ENCODE measurements around the gene ZBED6.
A peak's percentile ranks its signal among the peaks of the same experiment; 100 is the strongest.
"Not testable (repeated sequence)": the region's sequence is repeated elsewhere in the genome, so short reads cannot be mapped to it uniquely, and the experiment has no call there.

ZBED6 gene, protein sequence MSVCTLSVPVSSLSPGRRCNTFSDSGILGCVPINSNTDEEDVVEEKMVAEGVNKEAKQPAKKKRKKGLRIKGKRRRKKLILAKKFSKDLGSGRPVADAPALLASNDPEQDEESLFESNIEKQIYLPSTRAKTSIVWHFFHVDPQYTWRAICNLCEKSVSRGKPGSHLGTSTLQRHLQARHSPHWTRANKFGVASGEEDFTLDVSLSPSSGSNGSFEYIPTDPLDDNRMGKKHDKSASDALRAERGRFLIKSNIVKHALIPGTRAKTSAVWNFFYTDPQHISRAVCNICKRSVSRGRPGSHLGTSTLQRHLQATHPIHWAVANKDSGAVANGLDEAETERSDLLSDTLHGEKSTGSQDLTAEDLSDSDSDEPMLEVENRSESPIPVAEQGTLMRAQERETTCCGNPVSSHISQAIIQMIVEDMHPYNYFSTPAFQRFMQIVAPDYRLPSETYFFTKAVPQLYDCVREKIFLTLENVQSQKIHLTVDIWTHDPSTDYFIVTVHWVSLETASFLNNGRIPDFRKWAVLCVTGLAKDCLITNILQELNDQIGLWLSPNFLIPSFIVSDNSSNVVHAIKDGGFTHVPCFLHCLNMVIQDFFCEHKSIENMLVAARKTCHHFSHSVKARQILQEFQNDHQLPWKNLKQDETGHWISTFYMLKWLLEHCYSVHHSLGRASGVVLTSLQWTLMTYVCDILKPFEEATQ (N-terminal part only)

DNA sequence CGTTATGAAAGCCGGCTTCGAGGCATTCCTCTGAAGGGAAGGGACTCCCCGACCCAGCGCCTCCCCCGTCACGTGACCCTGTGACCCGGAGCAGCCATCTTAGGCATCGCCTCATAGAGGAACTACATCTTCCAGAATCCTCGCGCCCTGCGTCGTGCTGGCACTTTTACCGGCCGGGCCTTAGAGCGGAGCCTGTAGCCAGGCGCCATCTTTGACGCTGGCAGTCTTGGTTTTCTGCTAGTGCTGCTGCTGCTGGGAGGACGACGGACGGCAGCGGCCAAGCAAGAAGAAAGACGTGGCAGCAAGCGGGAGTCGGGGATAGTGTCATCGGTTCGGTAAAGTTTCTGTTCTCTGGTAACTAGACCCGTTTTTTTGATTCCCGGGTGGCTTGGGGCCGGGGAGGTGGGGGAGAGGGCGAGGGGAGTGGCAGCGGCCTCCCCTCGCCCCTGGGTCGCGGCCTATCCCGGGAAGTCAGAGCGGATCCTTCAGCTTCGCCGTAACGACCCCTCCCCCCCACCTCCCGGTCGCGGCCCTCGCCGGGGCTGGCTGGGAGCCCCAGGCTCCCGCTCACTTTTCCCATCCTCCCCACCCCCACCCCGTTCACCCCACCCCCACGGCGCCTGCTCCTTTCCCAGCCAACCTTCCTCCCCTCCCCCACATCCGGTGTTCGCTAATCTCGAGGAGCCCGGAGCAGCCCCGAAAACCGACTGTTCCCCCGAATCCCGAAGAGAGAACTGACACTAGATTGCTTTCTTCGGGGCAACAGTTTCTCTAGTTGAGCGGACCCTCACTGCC is at the start of gene ZBED6, which contains the start of gene ZC3H11A:
Gene ZBED6, plus strand, starts transcription at position 183 of the 795 bp plus-strand sequence. CDS start 1,900 bp downstream, outside the sequence.
Gene ZC3H11A, plus strand, starts transcription at position 183 of the 795 bp plus-strand sequence. CDS start 21,448 bp downstream, outside the sequence.
- peak; percentile 96 for DNase-seq (ENCODE audit: low spot score)

DNA sequence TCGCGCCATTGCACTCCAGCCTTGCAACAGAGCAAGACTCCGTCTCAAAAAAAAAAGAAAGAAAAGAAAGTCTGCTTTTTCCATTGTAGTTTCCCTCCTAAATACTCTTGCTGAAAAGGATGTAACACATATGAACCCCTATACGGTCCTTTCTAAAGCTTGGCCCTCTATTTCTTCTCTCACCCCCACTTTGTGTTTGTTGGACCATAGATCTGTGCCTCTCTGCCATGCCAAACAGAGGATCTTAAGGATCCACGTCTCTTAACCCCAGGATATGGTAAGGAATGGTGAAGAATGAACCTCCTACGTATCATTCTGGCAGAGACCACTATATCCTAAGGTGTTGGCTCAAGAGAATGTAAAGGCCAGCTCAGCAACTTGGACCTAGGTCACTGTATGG is 49.1 kb upstream of the ZBED6 start:
- no peak for DNase-seq (ENCODE audit: low spot score)

DNA sequence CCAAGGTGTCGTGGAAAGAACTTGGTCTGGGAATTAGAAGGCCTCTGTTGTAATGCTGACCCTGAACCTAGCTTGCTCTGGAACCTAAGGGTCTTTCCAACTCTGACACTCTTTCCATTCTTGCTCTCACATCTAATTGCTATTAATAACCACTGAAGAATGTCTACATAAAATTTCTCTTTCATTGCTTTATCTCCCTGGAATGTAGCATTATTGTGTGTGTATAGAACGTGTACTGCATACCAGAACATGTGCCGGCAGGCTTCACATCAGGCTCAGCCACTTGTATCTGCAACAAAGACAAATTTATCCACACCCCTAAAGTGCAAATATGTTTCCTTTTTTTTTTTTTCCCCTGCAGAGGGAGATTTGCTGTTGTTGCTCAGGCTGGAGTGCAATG is 44.4 kb upstream of the ZBED6 start:
- DNase-seq (ENCODE audit: low spot score), result peak; percentile 50

DNA sequence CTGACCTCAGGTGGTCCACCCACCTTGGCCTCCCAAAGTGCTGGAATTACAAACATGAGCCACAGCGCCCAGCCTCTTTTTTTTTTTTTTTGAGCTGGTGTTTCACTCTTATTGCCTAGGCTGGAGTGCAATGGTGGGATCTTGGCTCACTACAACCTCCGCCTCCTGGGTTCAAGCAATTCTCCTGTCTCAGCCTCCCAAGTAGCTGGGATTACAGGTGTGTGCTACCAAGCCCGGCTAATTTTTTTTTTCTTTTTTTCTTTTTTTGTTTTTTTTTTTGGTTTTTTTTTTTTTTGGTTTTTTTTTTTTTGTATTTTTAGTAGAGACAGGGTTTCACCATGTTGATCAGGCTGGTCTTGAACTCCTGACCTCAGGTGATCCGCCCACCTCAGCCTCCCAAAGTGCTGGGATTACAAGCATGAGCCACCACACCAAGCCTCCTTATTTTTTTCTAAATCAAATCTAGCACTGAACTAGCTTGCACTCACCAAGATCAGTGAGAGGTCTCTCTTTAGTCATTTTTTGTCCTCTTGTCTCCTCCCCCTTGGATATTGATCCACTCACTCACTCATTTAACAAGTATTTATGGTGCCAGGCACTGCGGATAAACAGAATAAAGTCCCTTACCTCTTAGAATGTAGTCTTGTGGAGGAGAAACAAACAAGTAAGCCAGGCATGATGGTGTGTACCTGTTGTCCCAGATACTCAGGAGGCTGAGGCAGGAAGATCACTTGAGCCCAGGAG is 43.6 kb upstream of the ZBED6 start:
- DNase-seq (ENCODE audit: low spot score), result not testable (repeated sequence)

DNA sequence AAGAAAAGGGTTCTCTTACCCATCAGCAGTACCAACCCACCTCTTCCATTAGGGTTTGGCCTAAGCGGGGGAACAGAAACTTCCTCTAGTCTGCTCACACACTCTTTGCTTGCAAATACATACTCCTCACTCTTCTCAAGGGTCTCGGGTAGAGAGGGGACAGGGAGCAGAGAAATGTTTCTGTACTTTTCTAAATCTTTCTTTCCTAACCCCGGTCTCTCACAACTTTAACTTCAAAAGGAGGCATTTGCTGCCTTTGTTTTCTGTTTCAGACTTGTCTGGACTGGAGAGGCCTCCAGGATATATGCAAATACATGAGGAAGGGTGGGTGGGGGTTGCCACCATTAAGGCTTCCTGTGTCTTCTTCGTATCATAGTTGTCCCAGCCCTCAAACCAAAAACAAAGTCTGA is 41.0 kb upstream of the ZBED6 start:
- no peak for DNase-seq (ENCODE audit: low spot score)

DNA sequence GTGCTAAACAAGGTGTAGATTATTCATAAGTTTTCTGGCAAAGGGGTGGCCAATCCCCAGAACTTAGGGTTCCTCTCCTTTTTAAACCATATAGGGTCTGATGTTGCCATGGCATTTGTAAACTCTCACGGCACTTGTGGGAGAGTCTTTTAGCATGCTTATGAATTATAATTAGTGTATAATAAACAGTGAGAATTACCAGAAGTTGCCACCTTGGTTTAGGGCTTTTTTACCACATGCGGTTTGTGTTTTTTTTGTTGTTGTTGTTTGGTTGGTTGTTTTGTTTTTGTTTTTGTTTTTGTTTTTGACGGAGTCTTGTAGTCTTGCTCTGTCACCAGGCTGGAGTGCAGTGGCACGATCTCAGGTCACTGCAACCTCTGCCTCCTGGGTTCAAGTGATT is 39.4 kb upstream of the ZBED6 start:
- DNase-seq (ENCODE audit: low spot score), result no peak

DNA sequence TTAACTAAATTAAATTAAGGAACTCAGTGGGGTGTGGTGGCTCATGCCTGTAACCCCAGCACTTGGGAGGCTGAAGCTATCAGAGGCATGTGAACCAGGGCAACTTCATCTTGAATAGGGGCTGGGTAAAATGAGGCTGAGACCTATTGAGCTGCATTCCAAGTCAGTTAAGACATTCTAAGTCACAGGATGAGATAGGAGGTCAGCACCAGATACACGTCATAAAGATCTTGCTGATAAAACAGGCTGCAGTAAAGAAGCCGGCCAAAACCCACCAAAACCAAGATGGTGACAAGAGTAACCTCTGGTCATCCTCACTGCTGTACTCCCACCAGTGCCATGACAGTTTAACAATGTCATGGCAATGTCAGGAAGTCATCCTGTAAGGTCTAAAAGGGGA is 36.7 kb upstream of the ZBED6 start:
- DNase-seq (ENCODE audit: low spot score), result not testable (repeated sequence)

DNA sequence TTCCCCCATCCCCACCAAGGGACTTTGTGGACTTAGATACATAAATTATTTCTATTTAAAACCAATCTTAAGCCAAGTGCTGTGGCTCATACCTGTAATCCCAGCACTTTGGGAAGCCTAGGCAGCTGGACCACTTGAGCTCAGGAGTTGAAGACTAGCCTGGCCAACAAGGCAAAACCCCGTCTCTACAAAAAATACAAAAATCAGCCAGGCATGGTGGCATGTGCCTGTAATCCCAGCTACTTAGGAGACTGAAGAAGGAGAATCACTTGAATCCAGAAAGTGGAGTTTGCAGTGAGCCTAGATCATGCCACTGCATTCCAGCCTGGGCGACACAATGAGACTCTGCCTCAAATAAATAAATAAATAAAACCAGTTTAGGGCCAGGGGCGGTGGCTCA is 34.9 kb upstream of the ZBED6 start:
- DNase-seq (ENCODE audit: low spot score), result no peak

DNA sequence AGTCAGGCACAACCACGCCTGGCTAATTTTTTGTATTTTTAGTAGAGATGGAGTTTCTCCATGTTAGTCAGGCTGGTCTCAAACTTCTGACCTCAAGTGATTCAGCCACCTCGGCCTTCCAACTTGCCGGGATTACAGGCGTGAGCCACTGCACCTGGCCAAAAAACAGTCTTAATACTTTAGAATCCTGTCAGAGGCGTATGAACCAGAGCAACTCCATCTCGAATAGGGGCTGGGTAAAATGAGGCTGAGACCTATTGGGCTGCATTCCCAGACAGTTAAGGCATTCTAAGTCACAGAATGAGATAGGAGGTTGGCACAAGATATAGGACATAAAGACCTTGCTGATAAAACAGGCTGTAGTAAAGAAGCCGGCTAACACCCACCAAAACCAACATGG is 33.5 kb upstream of the ZBED6 start:
- not testable (repeated sequence) for DNase-seq (ENCODE audit: low spot score)

DNA sequence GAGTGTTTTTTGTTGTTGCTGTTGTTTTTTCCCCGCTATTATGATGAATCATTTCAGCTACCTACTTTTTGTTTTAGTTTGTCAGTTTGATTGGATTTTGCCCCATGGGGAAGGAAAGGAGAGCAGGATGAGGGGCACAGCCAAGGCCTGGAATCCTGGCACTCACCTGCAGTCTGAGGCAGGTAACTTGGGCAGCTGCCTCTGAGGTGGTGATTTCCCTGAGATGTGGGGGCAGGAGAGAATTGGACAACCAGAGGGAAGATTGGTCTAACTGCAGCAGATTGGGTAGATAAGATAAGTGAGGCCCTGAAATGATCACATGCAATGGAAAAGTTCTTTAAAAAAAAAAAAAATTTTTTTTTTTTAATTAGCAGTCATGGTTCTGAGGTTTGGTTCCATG is 31.9 kb upstream of the ZBED6 start:
- no peak for DNase-seq (ENCODE audit: low spot score)

DNA sequence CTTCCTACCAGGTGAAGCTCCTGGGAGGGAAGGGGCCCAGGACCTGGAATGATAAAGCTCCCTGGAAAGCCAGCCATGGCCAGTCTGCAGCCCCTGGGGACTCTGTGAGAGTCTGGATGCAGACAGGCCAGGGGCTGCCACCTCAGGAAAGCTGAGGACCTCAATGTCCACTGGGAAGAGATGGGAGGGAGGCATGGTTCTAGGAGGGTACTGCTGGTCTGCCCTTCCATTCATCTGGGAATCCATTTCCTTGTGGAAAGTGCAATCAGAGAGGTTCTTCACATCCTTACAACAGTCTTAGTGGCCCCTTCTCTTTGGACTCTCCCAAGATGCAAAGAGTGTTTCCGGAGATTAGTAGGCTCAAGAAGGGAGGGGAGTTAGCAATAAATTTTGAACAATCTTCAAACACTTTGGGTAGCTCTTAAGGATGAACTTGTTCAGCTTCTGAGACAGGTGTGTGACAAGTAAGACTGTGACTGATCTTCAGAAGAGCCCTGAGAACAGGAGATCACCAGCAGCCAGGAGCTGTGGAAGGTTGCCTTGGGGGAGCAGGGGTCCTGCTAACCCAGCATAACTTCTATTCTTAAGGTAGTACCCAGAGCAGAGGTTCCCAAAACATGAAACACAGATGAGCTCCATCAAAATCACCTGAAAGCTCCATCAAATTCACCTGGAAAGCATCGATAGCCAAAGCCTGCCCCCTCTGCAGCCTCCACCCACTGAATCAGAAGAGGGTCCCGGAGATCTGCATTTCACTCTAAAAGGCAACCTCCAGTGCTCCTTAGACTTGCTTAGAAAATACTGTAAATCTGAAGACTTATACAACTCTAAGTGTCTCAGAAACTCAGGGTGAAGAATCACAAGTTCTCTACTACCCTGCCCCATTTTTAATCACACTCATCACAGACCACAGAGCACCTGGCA is 31.1 kb upstream of the ZBED6 start:
- no peak for DNase-seq (ENCODE audit: low spot score)

DNA sequence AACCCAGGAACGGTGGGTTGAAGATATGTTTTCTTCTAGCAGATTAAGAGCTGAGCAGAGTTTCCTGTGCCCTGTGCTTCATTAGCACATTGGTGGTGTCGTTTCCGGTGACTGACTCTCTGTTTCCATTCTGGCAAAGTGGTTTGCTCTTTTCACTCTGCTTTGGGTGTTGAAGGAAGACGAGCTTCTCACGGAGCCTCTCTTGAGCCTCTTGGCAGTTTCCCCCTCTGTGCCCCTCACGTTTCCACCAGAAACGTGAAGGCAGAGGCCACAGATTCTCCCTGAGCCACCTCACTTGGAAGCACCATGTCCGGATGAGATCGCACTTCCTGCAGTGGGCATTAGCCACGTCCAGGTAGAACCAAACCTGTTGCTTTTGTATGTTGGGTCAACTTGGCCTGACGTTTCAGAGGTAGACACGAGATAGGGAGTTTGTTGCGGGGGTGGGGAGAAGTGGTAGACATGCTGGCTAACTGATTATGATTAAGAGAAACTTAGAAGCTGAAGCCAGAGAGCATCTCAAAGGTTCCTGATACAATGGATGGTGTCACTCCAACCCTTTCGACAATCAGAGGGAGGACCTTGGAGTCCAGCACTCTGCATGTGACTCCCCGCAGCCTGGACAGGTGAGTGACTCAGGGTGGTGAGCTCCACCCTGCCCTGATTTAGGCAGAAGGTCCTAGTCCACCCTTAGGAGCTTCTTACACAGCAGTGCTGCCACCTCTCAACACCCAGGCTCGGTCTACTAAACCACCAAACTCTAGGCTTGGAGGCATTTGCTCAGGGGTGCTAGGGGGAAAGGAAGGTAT is 30.2 kb upstream of the ZBED6 start, which contains the start of gene LAX1:
Gene LAX1, plus strand, starts transcription at position 155 of the 809 bp plus-strand sequence. Its CDS starts 383 bp downstream, at position 538.
- no peak for DNase-seq (ENCODE audit: low spot score)

DNA sequence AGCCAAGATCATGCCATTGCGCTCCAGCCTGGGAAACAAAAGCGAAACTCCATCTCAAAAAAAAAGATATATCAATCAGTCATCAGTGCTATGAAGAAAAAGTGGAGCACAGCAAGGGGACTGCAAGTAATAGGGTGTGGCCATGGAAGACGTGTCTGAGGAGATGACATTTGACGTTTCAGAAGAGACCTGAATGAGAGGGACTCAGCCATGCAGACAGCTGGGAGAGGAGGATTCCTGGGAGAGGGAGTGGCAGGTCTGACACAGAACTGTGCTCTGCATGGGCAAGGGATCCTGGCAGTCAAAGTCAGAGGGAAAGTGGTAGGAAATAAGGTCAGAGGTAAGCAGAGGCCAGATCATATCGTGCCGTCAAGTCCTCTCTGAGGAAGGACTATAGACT is 27.2 kb upstream of the ZBED6 start:
- no peak for DNase-seq (ENCODE audit: low spot score)

DNA sequence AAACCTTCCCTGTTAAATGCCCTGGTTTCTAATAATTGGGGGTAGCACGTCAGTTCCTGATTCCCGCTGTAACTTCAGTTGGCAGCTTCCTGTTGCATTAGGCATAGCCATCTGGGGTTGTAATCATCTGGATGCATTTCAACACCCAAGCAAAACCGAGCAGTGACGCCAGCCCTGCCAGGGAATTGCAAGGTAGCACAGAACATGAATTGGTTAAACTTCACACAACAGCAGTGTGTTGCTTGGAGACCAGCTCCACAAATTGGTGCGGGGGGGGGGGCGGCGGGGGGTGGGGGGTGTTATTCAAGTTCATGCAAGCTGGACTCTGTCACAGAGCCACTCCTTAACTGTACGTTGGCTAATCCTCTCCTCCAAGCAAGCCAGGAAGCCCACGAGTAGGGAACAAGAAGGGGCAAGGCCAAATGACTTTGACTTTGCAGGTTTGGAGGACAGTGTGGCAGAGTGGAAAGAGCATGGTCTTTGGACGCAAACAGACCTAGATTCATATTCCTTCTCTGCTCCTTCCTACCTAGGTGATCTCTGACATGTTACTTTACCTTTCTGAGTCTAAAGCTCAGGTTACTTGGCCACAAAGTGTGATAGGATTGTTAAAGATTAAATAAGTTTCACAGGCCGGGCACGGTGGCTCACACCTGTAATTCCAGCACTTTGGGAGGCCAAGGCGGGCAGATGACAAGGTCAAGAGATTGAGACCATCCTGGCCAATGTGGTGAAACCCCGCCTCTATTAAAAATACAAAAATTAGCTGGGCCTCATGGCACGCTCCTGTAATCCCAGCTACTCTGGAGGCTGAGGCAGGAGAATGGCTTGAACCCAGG is 25.7 kb upstream of the ZBED6 start:
- peak; percentile 80 for DNase-seq (ENCODE audit: low spot score)

DNA sequence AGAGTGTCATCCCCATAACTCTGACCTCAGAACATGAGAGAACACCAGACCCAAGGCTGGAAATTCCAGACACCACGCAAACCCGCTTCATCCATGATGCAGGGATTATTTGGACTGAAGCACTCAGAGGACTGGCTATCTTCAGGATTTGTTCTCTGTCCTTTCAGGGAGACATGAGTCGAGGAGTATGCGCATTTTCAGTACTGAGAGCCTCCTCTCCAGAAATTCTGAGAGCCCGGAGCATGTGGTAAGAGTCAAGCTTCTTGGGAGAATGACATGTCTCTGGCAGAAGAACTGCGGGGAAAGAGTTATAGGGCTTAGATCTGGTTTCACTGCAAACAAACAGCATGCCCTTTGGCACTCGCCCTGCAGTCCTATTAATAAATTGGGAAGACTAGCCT is 23.5 kb upstream of the ZBED6 start:
- DNase-seq (ENCODE audit: low spot score), result no peak

DNA sequence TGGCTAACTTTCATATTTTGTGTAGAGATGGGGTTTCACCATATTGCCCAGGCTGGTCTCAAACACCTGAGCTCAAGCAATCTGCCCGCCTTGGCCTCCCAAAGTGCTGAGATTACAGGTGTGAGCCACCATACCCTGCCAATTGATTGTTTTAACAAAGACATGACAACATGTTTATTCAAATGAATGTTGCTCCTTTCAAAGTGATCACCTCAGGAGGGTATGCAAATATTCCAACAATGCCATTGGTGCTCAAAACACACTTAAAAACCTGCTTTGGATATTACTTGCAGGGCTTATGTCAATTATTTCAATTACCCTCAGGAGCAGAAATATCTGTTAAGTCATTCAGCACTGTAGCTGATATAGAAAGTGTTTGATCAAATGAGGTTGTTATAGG is 22.6 kb upstream of the ZBED6 start:
- no peak for DNase-seq (ENCODE audit: low spot score)

DNA sequence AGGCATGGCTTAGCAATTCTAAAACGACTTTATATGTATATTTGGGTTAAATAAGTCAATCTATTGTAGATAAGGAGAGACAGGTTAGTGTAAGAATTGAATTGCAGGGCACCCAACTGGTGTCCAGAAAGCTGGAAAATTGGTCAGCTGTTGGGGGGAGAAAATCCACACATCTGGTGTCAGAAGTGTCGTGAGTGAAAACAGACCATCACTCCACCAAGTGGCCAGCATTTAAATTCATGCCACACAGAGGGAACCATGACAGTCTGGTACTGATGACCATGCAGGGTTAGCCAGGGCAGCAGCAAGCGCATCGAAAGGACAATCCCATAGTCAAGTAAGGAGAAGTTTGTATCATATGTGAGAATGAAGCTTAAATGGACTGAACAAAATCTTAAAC is 18.8 kb upstream of the ZBED6 start:
- no peak for DNase-seq (ENCODE audit: low spot score)

DNA sequence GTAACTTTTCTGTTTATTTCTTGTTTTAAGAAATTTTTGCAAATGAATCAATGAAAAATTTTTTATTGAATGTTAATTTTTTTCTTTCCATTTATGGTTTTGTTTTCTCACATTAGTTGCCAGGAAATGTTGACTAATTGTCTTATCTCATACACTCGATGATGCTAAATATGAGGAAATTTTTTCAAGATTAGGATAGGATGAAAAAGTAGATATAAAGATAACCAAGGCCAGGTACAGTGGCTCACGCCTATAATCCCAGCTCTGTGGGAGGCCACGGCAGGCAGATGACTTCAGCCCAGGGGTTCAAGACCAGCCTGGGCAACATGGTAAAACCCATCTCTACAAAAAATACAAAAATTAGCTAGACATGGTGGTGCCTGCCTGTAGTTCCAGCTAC is 17.8 kb upstream of the ZBED6 start:
- DNase-seq (ENCODE audit: low spot score), result no peak

DNA sequence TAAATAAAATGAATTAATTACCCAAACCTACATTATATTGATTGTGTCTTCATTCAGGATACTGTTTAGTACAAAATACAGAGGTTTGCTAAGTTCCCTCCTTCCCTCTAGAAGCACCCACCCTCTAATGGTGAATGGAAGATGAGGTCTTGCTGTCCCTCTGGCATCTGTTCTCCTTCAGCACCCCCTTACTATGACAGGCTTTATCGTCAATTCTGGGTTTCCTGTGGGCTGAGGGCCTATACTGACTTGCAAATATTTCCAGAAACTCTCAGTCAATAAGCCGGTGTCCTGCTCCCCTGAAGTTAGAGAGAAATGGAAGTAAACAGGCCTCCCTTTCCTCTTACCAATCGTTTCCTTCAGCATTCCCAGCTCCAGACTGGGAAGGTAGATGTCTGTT is 17.3 kb upstream of the ZBED6 start:
- no peak for DNase-seq (ENCODE audit: low spot score)
